ENCODE results near the gene LAMB4.

LAMB4 gene

DNA sequence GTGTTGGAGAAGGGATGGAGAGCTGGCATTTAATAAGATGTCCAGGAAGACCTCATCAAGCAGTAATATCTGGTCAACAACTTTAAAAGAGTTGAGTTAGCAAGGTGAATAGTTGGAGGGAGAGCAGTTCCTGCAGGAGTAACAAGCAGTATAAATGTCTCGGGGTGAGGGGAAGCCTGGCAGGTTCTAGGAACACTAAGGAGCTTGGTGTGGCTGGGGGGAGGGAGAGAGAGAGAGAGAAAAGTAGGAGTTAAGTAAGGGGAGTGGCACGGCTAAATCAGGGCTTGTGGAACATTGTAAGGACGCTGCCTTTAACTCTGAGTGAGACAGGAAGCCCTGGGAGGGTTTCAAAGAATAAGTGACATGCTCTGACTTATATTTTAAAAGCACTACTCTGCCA lies 22.0 kb upstream of the LAMB4 start:
- Histone ChIP-seq H3K9ac (ENCODE audit: low read depth, low read length) (no peak overlapping the region), H3K36me3 (ENCODE audit: insufficient read depth, low read depth, low read length) (no peaks in the 10 kb centered on the region), H3K9me3 (ENCODE audit: insufficient read depth, low read depth, low read length) (no peaks in the 10 kb centered on the region), H3K27me3 (ENCODE audit: insufficient read depth, low read length) (no peaks in the 10 kb centered on the region), H3K4me1 (ENCODE audit: insufficient read depth, low read length) (no peaks in the 10 kb centered on the region), H3K4me3 (ENCODE audit: low read length) (no peak overlapping the region), H3K27ac (ENCODE audit: low read length) (no peak overlapping the region)

- Histone ChIP-seq H3K4me1 (ENCODE audit: insufficient read depth, low read length) (peaks cover 4% of the 10 kb centered on the region; the same call in 1 of the 2 replicates), H3K9me3 (ENCODE audit: insufficient read depth, low read depth, low read length) (no peaks in the 10 kb centered on the region), H3K36me3 (ENCODE audit: insufficient read depth, low read depth, low read length) (no peaks in the 10 kb centered on the region), H3K4me3 (ENCODE audit: low read length) (no peak overlapping the region), H3K9ac (ENCODE audit: low read depth, low read length) (no peak overlapping the region), H3K27ac (ENCODE audit: low read length) (no peak overlapping the region), H3K27me3 (ENCODE audit: insufficient read depth, low read length) (no peaks in the 10 kb centered on the region)
Measured at GRCh38 chr7:108149908-108150307, 19.7 kb upstream of the LAMB4 start.

DNA sequence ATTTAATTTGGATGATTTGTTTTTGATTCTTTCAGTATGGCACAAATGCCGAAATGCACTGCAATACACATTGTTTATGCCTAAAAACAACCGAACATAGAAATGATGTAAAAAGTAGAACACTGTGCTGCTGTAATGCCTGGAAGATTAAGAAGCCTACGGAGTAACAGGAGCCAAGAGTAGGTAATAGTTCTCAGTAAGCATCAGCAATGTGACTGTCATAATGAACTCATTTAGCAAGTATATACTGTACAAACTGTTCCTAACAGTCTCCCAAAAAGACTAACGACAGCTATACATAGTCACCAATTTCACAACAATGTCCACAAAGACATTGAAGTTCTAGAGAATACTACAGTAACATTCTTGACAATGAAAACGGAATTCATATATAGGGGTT lies 19.0 kb upstream of the LAMB4 start:
- Histone ChIP-seq H3K9me3 (ENCODE audit: insufficient read depth, low read depth, low read length) (no peaks in the 10 kb centered on the region), H3K4me1 (ENCODE audit: insufficient read depth, low read length) (peaks cover 4% of the 10 kb centered on the region; the same call in 1 of the 2 replicates), H3K36me3 (ENCODE audit: insufficient read depth, low read depth, low read length) (no peaks in the 10 kb centered on the region), H3K27me3 (ENCODE audit: insufficient read depth, low read length) (no peaks in the 10 kb centered on the region), H3K9ac (ENCODE audit: low read depth, low read length) (no peak overlapping the region), H3K4me3 (ENCODE audit: low read length) (no peak overlapping the region), H3K27ac (ENCODE audit: low read length) (no peak overlapping the region)

DNA sequence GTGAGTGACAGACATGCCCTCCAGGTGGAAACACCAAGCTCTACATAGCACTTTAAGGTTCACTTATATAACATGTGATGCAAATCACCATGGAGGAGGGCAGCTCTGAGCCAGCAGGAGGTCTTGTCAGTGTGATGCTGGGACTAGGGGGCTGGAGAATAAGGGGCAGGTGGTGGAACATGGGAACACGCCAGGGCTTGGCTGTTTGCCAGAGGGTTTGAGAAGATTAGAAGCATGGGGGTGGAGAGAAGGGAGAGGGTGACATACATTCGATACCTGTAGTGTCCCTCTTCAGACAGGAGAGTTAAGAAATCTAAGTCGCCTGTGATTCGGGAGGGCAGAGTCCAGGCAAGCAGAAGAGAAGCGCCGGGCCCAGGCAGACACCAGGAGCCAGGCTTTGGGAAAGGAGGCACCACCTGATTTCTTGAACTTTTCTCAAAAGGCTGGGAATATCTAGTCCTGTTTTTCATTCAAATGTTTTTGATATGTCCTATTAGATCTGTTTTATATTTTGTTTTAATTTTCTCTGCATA lies 16.9 kb upstream of the LAMB4 start:
- Histone ChIP-seq H3K27me3 (ENCODE audit: insufficient read depth, low read length) (no peaks in the 10 kb centered on the region), H3K9ac (ENCODE audit: low read depth, low read length) (no peak overlapping the region), H3K36me3 (ENCODE audit: insufficient read depth, low read depth, low read length) (no peaks in the 10 kb centered on the region), H3K4me1 (ENCODE audit: insufficient read depth, low read length) (peaks cover 4% of the 10 kb centered on the region; the same call in 1 of the 2 replicates), H3K9me3 (ENCODE audit: insufficient read depth, low read depth, low read length) (no peaks in the 10 kb centered on the region), H3K27ac (ENCODE audit: low read length) (no peak overlapping the region), H3K4me3 (ENCODE audit: low read length) (no peak overlapping the region)

GRCh38 chr7:108146070-108146842 lies 16.1 kb upstream of the LAMB4 start:
- Histone ChIP-seq H3K9ac (ENCODE audit: low read depth, low read length) (0 out of 2 replicates have a peak overlapping the region, but pooled peaks have one; percentile 24), H3K4me1 (ENCODE audit: insufficient read depth, low read length) (peaks cover 4% of the 10 kb centered on the region; the same call in 1 of the 2 replicates), H3K27ac (ENCODE audit: low read length) (no peak overlapping the region), H3K9me3 (ENCODE audit: insufficient read depth, low read depth, low read length) (no peaks in the 10 kb centered on the region), H3K4me3 (ENCODE audit: low read length) (peak overlapping the region; percentile 65), H3K27me3 (ENCODE audit: insufficient read depth, low read length) (no peaks in the 10 kb centered on the region), H3K36me3 (ENCODE audit: insufficient read depth, low read depth, low read length) (no peaks in the 10 kb centered on the region)

DNA sequence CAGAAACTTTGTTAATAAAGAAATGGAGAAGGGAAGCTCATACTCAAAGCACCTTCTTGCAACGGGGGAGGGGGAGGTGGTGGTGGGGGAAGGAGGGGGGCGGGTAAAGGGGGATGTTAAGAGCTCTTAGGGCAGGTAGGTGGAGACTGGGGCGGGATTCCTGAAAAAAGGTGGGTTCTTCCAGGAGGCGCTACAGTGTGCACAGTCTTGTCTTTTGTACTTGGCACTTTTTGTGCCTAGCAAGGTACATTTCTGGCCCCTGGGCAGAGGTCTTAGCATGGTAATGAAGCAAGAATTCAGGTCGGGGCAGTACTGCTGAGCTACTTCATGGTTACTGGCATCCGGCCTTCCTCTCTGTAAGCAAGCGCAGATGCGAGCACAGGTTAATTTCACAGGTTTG lies 15.2 kb upstream of the LAMB4 start:
- Histone ChIP-seq H3K9me3 (ENCODE audit: insufficient read depth, low read depth, low read length) (no peaks in the 10 kb centered on the region), H3K4me1 (ENCODE audit: insufficient read depth, low read length) (peaks cover 4% of the 10 kb centered on the region; the same call in 1 of the 2 replicates), H3K4me3 (ENCODE audit: low read length) (peak overlapping the region; percentile 65; the same call in 1 of the 2 replicates), H3K36me3 (ENCODE audit: insufficient read depth, low read depth, low read length) (no peaks in the 10 kb centered on the region), H3K27me3 (ENCODE audit: insufficient read depth, low read length) (no peaks in the 10 kb centered on the region), H3K9ac (ENCODE audit: low read depth, low read length) (no peak overlapping the region), H3K27ac (ENCODE audit: low read length) (no peak overlapping the region)

DNA sequence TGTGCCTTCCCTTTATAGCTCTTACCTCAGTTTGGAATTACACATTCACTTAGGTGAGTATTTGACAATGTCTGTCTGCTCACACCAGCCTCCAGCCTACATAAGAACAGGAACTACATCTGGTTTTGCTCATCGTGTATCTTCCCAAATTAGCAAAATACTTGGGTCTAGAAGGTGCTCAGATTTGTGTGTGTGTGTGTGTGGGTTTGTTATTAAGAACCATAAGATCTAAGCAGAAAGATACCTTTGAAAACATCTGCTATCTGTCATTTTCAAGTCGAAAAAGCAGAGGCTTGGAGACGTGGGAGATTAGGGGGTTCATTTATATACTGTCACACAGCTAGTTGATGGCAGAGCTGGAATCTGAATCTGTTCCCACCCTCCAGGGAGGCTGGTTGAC lies 14.8 kb upstream of the LAMB4 start:
- Histone ChIP-seq H3K27ac (ENCODE audit: low read length) (no peak overlapping the region), H3K9ac (ENCODE audit: low read depth, low read length) (no peak overlapping the region), H3K4me3 (ENCODE audit: low read length) (no peak overlapping the region), H3K27me3 (ENCODE audit: insufficient read depth, low read length) (no peaks in the 10 kb centered on the region), H3K4me1 (ENCODE audit: insufficient read depth, low read length) (peaks cover 4% of the 10 kb centered on the region; the same call in 1 of the 2 replicates), H3K9me3 (ENCODE audit: insufficient read depth, low read depth, low read length) (no peaks in the 10 kb centered on the region), H3K36me3 (ENCODE audit: insufficient read depth, low read depth, low read length) (no peaks in the 10 kb centered on the region)

GRCh38 chr7:108143658-108144420 lies 13.7 kb upstream of the LAMB4 start:
- H3K4me3 ChIP-seq (ENCODE audit: low read length): no peak overlapping the region
- no peaks in the 10 kb centered on the region for H3K9me3 ChIP-seq (ENCODE audit: insufficient read depth, low read depth, low read length)
- H3K27me3 ChIP-seq (ENCODE audit: insufficient read depth, low read length): no peaks in the 10 kb centered on the region
- H3K9ac ChIP-seq (ENCODE audit: low read depth, low read length): no peak overlapping the region
- H3K27ac ChIP-seq (ENCODE audit: low read length): no peak overlapping the region
- peaks cover 4% of the 10 kb centered on the region; the same call in 1 of the 2 replicates for H3K4me1 ChIP-seq (ENCODE audit: insufficient read depth, low read length)
- no peaks in the 10 kb centered on the region for H3K36me3 ChIP-seq (ENCODE audit: insufficient read depth, low read depth, low read length)

GRCh38 chr7:108142675-108143259 lies 12.6 kb upstream of the LAMB4 start:
- peaks cover 4% of the 10 kb centered on the region; the same call in 1 of the 2 replicates for H3K4me1 ChIP-seq (ENCODE audit: insufficient read depth, low read length)
- H3K9ac ChIP-seq (ENCODE audit: low read depth, low read length): no peak overlapping the region
- H3K27me3 ChIP-seq (ENCODE audit: insufficient read depth, low read length): no peaks in the 10 kb centered on the region
- no peak overlapping the region for H3K4me3 ChIP-seq (ENCODE audit: low read length)
- no peaks in the 10 kb centered on the region for H3K9me3 ChIP-seq (ENCODE audit: insufficient read depth, low read depth, low read length)
- no peaks in the 10 kb centered on the region for H3K36me3 ChIP-seq (ENCODE audit: insufficient read depth, low read depth, low read length)
- H3K27ac ChIP-seq (ENCODE audit: low read length): no peak overlapping the region

GRCh38 chr7:108142180-108142579 lies 12.0 kb upstream of the LAMB4 start:
- H3K27ac ChIP-seq (ENCODE audit: low read length): no peak overlapping the region
- no peaks in the 10 kb centered on the region for H3K36me3 ChIP-seq (ENCODE audit: insufficient read depth, low read depth, low read length)
- no peak overlapping the region for H3K9ac ChIP-seq (ENCODE audit: low read depth, low read length)
- H3K4me1 ChIP-seq (ENCODE audit: insufficient read depth, low read length): peaks cover 4% of the 10 kb centered on the region; the same call in 1 of the 2 replicates
- no peak overlapping the region for H3K4me3 ChIP-seq (ENCODE audit: low read length)
- H3K9me3 ChIP-seq (ENCODE audit: insufficient read depth, low read depth, low read length): no peaks in the 10 kb centered on the region
- no peaks in the 10 kb centered on the region for H3K27me3 ChIP-seq (ENCODE audit: insufficient read depth, low read length)

- Histone ChIP-seq H3K4me3 (ENCODE audit: low read length) (no peak overlapping the region), H3K27me3 (ENCODE audit: insufficient read depth, low read length) (no peaks in the 10 kb centered on the region), H3K9me3 (ENCODE audit: insufficient read depth, low read depth, low read length) (no peaks in the 10 kb centered on the region), H3K4me1 (ENCODE audit: insufficient read depth, low read length) (peaks cover 3% of the 10 kb centered on the region; the same call in 1 of the 2 replicates), H3K9ac (ENCODE audit: low read depth, low read length) (no peak overlapping the region), H3K36me3 (ENCODE audit: insufficient read depth, low read depth, low read length) (no peaks in the 10 kb centered on the region), H3K27ac (ENCODE audit: low read length) (no peak overlapping the region)
Measured at GRCh38 chr7:108140671-108141070, 10.5 kb upstream of the LAMB4 start.

Data from iPS-20b (cell line).